GM19238 (cell line): ENCODE data around the gene ULK2.
"Not testable (repeated sequence)": the region's sequence is repeated elsewhere in the genome, so short reads cannot be mapped to it uniquely, and the experiment has no call there.

Experiments
- DNase-seq: peaks from one replicate; pipeline ENCODE4 v3.0.0; 2011; ENCODE audit warnings: low spot score; ENCODE audit not compliant: insufficient read length

ULK2 gene

DNA sequence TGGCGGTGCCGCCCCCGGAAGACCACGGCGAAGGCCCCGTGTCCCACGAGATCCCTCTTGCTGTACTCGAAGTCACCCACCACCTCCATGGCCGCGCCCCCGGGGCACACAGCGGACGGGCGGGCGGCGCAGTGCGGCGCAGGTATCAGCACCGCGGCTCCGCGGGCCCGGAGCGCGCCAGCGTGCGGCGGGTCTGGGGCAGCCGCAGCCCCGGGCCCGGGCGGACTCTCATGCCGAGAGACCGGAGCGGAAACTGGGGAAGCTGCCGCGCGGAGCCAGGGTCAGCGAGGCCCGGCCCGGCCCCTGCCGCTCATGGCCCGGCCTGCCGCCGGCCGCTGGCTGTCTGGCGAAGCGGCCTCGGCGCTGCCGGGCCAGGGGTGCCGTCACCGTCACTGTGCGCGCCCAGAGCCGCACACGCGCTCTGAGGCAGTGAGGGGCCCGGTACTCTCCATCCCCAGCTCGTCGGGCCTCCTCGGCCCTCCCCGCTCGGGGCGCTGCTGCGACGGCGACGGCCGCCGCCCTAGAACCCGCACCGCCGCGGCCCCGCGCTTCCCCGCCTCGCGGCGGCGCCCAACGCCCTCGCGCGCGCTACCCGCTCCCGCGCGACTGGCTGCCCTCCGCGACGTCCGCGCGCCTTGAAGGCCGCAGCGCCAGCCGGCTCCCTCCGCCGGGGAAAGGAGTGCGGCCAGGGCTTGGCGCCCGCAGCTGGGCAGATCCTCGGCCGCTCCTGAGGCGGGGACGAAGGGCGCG lies at the start of gene ULK2:
Gene ULK2 (minus strand): TSS at position 608 of the 750 bp plus-strand sequence. CDS start 519 bp downstream, at position 89.
- DNase-seq = peak; percentile 46

DNA sequence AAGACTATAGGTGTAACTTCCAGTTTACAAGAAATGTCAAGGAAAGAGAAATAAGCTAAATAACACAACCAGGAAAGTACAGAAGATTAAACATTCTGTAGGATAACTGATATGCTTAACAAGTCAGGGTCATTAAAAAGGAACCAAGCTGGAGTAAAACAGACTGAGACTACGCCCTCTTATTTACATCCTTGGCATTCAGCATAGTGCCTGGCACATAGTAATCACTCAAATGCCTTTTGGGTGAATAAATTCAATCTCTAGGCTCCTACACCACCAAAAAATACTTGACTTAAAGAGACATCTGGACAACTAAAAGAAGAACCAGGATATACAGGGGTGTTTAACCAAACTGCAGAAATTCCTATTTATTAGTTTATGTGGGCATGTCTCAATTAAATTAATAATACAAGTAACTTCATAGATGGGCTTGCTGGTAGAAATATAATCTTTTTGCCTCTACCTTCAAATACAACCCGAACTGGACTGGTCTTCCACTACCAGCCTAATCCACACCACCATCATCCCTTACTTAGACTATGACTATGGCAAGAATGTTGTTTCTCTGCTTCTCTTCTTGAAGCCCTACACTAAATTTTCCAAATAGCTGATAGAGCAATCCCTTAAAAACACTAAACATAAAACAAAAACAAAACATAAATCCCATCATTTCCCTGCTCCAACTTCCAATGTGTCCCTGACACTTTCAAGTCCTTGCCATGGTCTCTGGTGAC lies 47.7 kb upstream of the ULK2 start:
- no peak for DNase-seq

DNA sequence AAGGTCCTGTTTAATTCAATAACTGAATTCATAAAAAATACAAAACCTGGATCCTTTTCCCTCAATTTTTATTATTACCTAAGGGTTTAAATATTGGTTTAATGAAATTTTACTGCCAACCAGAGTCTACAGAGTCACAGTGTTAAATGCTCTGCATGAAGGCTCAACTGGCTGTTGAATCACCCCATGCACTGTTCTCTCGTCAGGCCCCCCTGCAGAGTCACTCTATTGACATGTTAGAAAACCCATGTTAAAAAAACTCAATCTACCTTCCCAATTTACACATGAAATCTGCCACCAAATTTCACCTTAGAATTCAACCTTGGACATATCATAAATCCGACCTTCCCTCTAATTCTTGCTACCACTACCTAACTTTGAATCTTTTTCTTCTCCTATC lies 43.3 kb upstream of the ULK2 start:
- no peak for DNase-seq

DNA sequence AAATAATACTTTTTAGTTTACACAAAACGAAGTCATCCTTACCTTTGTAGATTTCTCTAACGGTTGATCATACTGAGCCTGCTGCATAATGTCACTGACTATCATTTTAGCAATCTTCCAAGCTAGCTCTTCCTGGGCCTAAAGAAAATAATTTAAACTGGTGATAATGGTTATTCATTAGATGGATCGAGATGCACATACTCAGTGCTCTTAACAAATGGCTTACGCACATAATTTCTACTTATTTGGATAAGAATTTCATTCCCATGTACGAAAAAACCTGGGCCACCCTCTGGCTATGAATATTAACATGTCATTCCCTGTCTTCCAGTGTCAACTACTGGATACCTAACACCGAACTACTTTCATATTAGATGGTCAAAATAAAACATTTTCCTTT lies 41.4 kb upstream of the ULK2 start:
- DNase-seq = no peak

DNA sequence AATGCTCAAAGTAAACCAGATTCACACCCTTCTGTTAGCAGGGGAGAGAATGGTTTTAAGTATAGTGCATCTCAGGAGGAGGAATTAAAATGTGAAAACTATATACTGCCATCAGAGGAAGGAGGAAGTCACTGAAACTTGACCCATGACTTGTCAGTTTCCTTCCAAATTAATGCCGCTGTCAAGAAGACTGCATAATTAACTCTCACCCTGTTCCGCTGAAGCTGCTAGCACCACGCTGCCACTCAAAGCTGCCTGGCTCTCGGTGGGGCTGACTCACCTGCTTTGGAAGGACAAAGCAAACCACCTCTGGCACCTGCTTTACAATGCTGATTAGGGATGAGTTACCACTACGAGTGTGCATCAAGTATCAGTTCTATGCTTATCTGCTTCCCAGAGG lies 37.8 kb upstream of the ULK2 start:
- DNase-seq = no peak

DNA sequence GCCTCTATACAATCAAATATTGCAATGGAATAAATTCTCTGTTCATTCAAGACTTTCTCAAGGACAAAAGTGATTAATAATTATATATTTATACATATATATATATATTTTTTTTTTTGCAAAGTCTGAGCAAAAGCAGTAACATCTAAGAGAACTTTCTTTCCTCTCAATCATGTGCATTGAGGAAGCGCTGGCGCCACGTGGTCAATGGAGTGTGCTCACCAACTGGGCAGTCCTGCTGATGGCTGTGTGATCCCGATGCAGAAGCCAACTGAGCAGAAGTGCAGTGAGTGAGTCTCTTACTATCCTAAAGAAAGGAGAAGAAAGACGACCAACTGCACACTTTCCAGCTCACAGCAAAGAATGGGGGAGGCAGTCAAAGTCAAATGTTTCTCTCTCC lies 37.2 kb upstream of the ULK2 start:
- DNase-seq = no peak

DNA sequence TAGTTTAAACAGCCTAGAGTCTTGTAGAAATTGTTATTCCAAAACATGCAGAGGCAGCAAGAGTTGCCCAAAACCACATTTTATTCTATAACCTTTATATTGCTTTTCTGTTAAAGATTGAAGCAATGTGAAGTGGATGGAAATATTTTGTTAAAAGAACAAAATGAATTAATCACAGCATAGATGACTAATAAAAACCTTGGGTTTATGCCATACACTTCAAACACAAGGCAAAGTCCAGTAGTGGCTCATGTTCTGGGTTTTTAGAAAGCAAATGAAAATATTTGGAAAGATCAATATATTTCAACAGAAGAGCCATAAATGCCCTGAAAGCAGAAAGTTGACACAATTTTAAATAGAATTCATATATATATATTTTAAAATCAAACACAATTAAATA lies 36.7 kb upstream of the ULK2 start:
- no peak for DNase-seq

DNA sequence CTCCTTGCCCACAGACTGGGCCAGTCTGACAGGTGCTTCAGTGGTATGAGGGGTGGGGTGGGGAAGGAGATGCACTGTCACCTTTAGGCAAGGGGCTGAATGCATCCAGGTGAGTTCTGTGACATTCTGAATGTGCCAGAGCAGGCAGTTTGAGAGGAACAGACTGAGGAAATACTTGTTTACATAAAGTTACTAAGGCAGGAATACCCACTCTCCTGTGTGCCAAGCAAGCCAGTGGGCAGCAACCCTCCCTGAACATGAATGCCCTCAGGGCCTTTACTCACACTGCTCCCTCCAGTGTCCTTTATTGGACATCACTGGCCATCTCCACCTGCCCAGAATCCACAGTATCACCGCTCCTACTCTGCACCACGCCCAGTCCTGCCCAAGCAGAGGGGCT lies 33.1 kb upstream of the ULK2 start:
- no peak for DNase-seq

DNA sequence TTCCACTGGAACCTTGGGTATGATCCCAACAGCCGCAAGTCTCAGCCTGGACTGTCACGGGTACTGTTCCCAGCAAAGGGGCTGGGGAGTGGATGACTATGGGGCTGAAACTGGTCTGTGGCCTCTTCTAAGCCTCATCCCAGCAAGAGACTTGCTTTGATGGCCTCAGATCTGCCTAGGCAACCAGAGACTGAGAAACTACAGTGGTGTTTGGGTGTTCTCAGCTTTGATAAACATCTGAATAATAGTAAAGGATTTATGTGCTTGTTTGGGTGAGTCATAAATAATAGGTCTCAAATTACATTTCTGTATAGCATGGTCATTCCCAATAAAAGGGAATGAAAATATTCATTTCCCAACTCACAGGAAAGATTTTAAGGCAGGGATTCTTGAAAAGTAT lies 30.2 kb upstream of the ULK2 start:
- DNase-seq = no peak

DNA sequence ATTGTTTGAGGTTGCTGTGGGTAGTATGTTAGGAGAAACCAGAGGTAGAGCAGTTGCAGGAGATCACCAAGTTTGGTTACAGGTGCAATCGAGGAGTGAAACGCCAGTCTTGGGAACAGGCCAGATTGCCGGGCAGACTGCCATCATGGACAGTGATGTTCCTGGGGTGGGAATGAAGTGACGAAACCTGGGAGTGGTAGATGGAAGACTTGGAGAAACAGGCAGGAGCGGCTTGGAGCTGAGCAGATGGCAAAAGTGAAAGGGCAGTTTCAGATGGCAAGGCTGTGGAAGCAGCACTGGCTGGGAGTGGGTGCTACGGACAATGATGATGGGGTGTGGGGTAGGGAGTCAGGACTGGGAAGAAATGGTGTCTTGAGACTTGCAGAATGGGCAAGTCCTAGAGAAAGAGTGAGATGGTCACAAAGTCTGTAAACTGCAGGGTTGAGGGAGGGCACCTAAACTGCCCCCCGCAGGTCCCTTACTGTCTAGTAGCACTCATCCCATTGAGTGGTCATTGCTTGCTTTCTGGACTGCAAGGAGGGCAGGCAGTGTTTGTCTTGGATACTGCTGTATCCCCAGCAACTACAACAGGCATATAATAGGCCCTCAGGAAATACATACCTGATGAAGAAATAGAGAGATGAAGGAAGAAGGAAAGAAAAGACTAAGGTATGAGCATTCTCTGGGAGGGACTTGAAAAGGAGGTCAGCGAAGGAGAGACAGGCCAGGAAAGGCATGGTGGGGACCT lies 29.5 kb upstream of the ULK2 start:
- no peak for DNase-seq

DNA sequence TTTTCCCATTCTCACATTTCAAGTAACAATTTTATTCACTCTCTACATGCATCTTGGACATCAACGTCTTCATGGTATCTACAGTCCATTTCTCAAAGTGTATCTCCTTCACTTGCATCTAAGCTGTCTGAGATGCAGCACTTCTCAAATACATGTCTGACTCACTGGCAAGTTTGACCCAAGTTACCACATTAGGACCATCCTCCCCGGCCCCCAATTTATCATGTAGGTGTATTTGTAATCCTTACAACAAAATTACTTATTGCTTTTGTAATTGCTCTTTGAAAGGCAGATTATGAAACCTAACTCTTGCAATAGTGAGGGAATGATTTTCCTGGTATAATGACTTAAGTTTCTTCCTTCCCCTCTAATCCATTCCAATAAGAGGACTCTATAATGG lies 28.9 kb upstream of the ULK2 start:
- no peak for DNase-seq

DNA sequence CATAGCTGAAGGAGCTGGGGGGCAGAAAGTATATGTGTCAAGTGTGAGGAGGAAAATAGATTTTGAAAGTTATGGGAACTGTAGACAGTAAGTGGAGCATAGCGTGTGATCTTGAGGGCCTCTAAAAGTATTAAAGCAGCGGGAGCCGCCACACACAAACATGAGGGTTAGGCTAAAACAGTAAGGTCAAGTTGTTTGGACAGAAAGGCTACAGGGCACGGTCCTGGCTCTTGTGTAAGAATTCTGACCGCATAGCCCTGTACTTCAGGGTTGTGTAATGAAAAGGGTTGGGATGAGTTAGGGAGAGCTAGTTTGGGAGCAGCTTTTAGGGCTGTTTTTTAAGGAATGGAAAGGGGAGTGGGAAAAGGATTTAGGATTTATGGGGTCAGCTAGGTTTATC lies 22.8 kb upstream of the ULK2 start:
- DNase-seq = not testable (repeated sequence)

DNA sequence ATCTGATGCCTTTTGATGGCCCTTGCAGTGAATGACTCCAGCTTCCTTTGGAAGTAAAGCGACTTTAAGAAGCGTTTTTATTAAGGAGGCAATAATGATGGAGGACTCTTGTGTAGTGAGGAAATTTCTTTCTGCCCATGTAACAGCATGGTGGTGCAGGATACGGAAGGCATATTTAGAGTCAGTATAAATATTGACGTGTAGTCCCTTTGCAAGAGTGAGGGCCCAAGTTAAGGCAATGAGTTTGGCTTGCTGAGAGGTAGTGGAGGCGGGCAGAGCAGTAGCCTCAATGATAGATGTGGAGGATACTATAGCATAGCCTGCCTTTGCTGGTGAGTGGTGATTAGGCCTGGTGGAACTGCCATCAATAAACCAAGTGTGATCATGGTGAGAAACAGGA lies 22.3 kb upstream of the ULK2 start:
- DNase-seq = not testable (repeated sequence)

DNA sequence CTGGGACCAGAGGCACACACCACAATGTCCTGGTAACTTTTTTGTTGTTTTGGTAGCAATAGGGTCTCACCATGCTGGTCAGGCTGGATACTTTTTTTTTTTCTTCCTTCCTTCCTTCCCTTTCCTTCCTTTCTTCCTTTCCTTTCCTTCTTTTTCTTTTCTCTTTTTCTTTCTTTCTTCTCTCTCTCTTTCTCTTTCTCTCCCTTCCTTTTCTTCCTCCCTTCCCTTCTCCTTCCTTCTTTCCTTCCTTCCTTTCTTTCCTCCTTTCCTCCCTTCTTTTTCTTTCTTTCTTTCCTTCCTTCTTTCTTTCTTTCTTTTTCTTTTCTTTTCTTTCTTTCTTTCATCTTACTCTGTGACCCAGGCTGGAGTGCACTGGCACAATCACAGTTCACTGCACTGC lies 18.4 kb upstream of the ULK2 start:
- DNase-seq = no peak

DNA sequence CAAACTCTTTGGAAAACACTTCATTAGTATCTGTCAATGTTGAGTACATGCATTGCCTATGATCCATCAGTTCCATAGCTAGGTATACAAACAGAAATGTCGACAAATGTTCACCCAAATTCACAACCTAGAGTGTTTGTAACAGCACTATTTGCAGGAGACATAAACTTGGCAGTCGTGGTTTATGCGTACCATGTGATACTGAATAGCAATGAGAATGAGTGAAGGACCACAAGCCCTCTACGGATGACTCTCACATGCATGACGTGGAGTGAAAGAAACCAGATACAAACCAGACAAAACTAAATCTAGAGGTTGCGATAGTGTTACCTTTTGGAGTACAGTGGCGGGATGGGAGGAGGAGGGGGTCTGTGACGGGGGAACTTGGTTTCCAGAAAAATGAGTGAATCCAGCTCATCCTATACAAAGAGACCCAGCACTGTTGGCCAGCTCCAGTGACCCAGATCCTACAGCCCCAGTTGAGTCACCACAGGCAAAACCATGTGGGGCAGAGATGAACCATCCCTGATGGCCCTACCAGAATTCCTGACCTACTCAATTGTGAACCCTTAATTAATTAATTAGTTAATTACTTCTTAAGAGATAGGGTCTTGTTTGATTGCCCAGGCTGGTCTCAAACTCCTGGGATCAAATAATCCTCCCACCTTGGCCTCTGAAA lies 15.9 kb upstream of the ULK2 start:
- DNase-seq = no peak

DNA sequence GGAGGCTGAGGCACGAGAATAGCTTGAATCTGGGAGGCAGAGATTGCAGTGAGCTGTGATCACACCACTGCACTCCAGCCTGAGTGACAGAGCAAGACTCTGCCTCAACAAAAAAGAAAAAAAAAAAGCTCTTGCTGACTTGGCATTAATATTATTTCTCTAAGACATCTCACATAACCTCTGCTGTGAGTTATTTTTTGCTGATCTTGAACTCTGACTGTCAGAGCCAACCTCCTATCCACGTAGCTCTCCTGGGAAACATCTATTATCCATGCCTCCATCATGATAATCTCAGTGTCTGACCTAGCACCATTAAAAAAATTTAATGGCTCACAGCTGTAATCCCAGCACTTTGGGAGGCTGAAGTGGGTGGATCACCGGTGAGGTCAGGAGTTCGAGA lies 12.7 kb upstream of the ULK2 start:
- DNase-seq = no peak

DNA sequence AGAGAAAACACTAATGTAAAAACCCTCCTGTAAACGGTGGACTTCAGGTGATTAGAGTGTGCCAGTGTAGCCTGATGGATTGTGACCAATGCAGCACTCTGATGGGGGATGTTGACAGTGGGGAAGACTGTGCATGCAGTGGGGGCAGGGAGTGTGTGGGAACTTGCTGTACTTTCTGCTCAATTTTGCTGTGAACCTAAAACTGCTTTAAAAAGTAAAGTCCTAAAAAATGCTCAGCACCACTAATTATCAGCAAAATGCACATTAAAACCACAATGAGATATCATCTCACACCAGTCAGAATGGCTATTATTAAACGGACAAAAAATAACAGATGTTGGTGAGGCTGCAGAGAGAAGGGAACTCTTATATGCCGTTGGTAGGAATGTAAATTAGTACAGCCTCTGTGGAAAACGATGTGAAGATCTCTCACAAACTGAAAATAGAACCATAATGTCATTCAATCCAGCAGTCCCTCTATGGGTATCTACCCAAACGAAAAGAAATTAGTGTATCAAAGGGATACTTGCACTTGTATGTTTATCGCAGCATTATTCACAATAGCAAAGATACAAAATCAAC lies 9.7 kb upstream of the ULK2 start:
- no peak for DNase-seq

DNA sequence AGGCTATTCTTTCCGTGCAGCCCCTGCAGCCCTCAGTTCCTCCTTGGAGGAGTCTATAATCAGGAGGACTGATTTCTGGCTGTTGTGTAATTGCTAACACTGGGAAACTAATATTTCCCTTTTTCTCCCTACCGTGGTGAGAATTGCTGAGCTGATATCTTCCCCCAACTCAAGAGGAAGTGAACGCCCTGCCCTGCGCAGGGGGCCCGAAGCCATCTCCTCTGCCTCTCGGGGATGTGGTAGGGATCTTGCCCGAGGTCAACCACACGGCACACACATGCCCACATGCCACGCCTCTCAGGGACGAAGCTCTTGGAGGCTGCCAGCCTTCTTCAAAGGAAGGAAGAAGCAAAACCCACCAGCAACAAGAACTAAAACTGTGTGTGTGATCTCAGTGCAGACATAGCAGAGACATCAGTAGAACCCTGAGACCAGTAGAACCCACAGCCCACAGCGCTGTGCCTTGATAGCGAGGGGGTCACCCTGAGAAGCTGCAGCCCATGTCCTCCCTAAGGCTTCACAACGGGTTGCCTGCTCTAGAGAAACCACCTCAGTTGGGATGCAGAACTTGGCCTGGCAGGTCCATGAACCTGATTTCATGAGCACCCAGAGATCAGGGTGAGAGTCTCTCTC lies 8.9 kb upstream of the ULK2 start:
- DNase-seq = no peak

DNA sequence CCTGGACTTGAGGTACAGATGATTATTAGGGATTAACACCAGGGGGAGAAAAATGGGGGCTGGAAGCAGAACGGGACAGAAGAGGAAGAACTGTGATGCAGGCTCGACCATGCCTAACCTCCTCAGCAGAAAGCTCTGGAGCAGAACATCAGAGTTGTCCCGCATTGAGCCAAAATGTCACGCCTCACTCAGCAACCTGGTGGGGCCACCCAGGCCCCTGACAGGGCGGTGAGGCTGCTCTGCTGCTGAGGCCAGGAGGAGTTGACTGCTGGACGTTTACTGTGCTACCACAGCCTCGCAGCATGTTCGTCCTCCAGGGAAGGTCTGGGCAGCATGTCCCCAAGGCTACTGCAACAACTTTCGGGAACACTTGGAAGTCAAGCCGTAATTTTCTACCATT lies 6.5 kb upstream of the ULK2 start:
- DNase-seq = no peak

DNA sequence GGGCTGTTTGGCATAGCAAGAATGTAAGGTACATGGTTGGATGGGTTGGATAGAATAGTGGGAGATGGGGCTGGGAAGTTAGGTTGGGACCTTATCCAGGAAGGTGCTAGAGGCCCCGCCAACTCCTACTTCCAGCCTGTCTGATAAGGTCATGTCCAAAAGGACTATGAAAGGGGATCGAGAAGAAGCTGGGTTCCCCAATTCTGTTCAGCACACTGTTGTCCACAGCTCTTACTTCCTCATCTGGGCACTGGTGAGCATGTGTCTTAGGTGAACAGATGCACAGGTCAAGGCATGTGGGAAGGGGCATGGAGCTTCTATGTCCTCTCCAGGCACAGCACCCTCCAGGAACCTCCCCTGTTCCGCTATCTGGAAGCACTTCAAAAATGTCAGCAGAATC lies 5.6 kb upstream of the ULK2 start:
- DNase-seq = no peak

DNA sequence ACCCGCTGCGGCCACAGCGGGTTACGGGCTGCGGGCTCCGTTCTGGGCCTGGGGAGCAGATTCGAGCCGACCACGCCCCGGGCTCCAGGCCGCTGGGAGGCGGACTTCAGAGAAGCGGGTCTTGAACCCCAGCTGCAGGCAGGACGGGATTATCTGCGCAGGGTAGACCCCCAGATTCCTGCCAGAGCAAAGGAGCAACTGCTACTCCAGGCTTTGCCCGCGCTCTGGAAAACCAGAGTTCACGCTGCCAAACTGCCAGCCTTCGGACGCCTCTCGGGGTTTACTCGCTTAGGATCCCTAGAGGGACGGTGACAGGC lies 301 bp upstream of the ULK2 start:
- no peak for DNase-seq

DNA sequence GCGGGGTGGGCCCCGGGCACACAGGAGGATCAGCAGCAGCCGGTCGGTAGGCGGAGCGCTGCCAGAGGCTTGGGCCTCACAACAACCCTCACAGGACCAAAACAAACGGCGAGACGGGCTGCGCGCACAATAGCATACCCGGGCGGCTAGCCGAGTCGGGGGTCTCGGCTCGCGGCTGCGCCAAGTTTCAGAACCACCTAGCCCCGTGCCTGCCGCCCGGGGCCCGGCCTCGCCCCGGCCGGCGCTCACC lies 732 bp downstream of the ULK2 start:
- DNase-seq = no peak
